B cell (primary cell): ENCODE results near the gene ATL1. TPM values are rescaled to one million over a fixed set of nuclear protein-coding genes. Genes with fewer than 3 reads are reported as not detected.

Source experiments
- ATAC-seq: fragments of 200-7000 bp; cut with Tn5 transposase; one replicate; pipeline ENCODE4 v1.10.0; 2021; ENCODE audit warnings: low read depth, mild to moderate bottlenecking, moderate number of reproducible peaks, moderate library complexity
- CTCF ChIA-PET: fragments of 350-600 bp; sonication (Branson Sonifier 250); formaldehyde crosslinking; loops from one replicate; lab custom pipeline; 2021; ENCODE audit warnings: antibody characterized with exemption, inconsistent platforms; lab: Charles Lee
- POLR2A ChIA-PET: fragments of 350-600 bp; sonication (Branson Sonifier 250); formaldehyde crosslinking; loops from one replicate; lab custom pipeline; 2021; ENCODE audit warnings: antibody characterized with exemption; lab: Charles Lee
- DNase-seq: peaks from one replicate; pipeline ENCODE4 v3.0.0; 2013
- H2AFZ ChIP-seq: 2 replicates; pipeline ENCODE4 v1.6.1; 2012; ENCODE audit warnings: mild to moderate bottlenecking, low read depth, low read length; ENCODE audit not compliant: insufficient read depth, poor library complexity, severe bottlenecking
- H3K27ac ChIP-seq, 2 donors: 1 replicate in 1 of 2; 2 replicates in 1 of 2; pipeline ENCODE4 v1.5.1; 2012 to 2013; ENCODE audit warnings: low read length in 2 of 2, mild to moderate bottlenecking in 2 of 2, moderate library complexity in 1 of 2
- H3K27me3 ChIP-seq, 4 experiments: fragments of 200-600 bp in 1 of 4; sonication (generic) in 1 of 4; replicated peaks in 1 of 4; 1 replicate in 2 of 4; 2 replicates in 2 of 4; pipeline versions ENCODE4 v1.6.1 to v1.7.0; 2013 to 2016; ENCODE audit warnings: low read length in 3 of 4, mild to moderate bottlenecking in 2 of 4, mixed read lengths in 1 of 4, moderate library complexity in 1 of 4; ENCODE audit not compliant: insufficient read depth in 4 of 4, control insufficient read depth in 3 of 4; ENCODE audit errors: control extremely low read depth in 1 of 4
- H3K36me3 ChIP-seq, 2 experiments: replicated peaks in 1 of 2; 1 replicate in 1 of 2; 2 replicates in 1 of 2; pipeline versions ENCODE4 v1.6.1 to v1.7.1; 2013; ENCODE audit warnings: low read length in 1 of 2; ENCODE audit not compliant: insufficient read depth in 2 of 2, control insufficient read depth in 1 of 2; ENCODE audit errors: control extremely low read depth in 1 of 2, extremely low read depth in 1 of 2
- H3K4me1 ChIP-seq, 2 donors: fragments of 200-600 bp in 1 of 2; sonication (generic) in 1 of 2; 1 replicate in 1 of 2; 2 replicates in 1 of 2; pipeline versions ENCODE4 v1.5.1 to v1.6.1; 2013 to 2017; ENCODE audit warnings: low read length in 2 of 2; ENCODE audit not compliant: control insufficient read depth in 2 of 2, insufficient read depth in 2 of 2
- H3K4me2 ChIP-seq: replicated peaks from 2 replicates; pipeline ENCODE3; 2012; ENCODE audit warnings: mild to moderate bottlenecking, low read depth, low read length; ENCODE audit not compliant: poor library complexity, severe bottlenecking
- H3K4me3 ChIP-seq, 5 experiments: fragments of 200-600 bp in 1 of 5; sonication (generic) in 1 of 5; 1 replicate in 3 of 5; 2 replicates in 2 of 5; pipeline versions ENCODE4 v1.5.1 to v1.7.0; 2011 to 2016; ENCODE audit warnings: low read length in 4 of 5, mild to moderate bottlenecking in 4 of 5, low read depth in 2 of 5, control low read depth in 1 of 5, moderate library complexity in 1 of 5; ENCODE audit not compliant: insufficient read depth in 1 of 5; ENCODE audit errors: control extremely low read depth in 1 of 5, extremely low read depth in 1 of 5
- H3K79me2 ChIP-seq: fragments of 200-600 bp; sonication (generic); one replicate; pipeline ENCODE4 v1.6.0; 2016; ENCODE audit warnings: low read length; ENCODE audit not compliant: control insufficient read depth, insufficient read depth
- H3K9ac ChIP-seq: fragments of 200-600 bp; sonication (generic); 2 replicates; pipeline ENCODE4 v1.6.1; 2017; ENCODE audit warnings: mild to moderate bottlenecking, low read length, moderate library complexity
- H3K9me3 ChIP-seq, 3 donors: one replicate each; pipeline versions ENCODE4 v1.6.1 to v1.7.1; 2013; ENCODE audit warnings: low read length in 2 of 3; ENCODE audit not compliant: control insufficient read depth in 2 of 3, insufficient read depth in 1 of 3; ENCODE audit errors: control extremely low read depth in 1 of 3
- H4K20me1 ChIP-seq: 2 replicates; pipeline ENCODE4 v1.6.0; 2012; ENCODE audit warnings: mild to moderate bottlenecking, low read length; ENCODE audit not compliant: insufficient read depth, control insufficient read depth, poor library complexity, severe bottlenecking
- H3K27ac Mint-ChIP-seq: one replicate; pipeline ENCODE4 v1.8.0; 2021; ENCODE audit warnings: mixed read lengths
- H3K27me3 Mint-ChIP-seq: one replicate; pipeline ENCODE4 v1.8.0; 2021; ENCODE audit warnings: mixed read lengths
- H3K4me1 Mint-ChIP-seq: one replicate; pipeline ENCODE4 v1.8.0; 2021; ENCODE audit warnings: mixed read lengths
- H3K4me3 Mint-ChIP-seq: one replicate; pipeline ENCODE4 v1.8.0; 2021; ENCODE audit warnings: mixed read lengths
- H3K9me3 Mint-ChIP-seq: one replicate; pipeline ENCODE4 v1.8.0; 2022; ENCODE audit warnings: mixed read lengths; ENCODE audit not compliant: insufficient read depth
- EZH2 ChIP-seq: IDR thresholded peaks from 2 replicates; pipeline ENCODE4 v1.6.1; 2012; ENCODE audit warnings: borderline replicate concordance, low read depth, mild to moderate bottlenecking, moderate library complexity, low read length; ENCODE audit not compliant: insufficient read depth, poor library complexity, severe bottlenecking
- WGBS: methylation state at CpG from one replicate; pipeline ENCODE4 v1.1.5; 2013; ENCODE audit warnings: missing lambda C conversion rate; ENCODE audit not compliant: insufficient coverage; 5-methylcytosine and 5-hydroxymethylcytosine counted together
- intact Hi-C: fragments of 100-400 bp; cut with micrococcal nuclease; formaldehyde crosslinking; loops from one replicate; pipeline ENCODE4 v1.10.0; 2022
- polyA plus RNA-seq: library from polyadenylated mRNA; depleted of rRNA; stranded (reverse); fragments of >200 nt; gene quantifications from 2 replicates; pipeline ENCODE4 v1.2.3, GENCODE V29; 2012
- total RNA-seq, 2 donors: library from RNA; stranded (reverse); fragments of 120-200 nt in 1 of 2; gene quantifications; 1 replicate in 1 of 2; 2 replicates in 1 of 2; pipeline versions ENCODE4 v1.2.3 to v1.2.4, GENCODE V29; 2013 to 2022
- TF ChIP-seq, protein P1 (sequence below): fragments of 200-600 bp; IDR thresholded peaks from one replicate; pipeline ENCODE4 v1.8.0; 2022; ENCODE audit warnings: antibody characterized with exemption, mild to moderate bottlenecking

The ATL1 gene
- total and polyA plus RNA-seq, 2 donors (not counting 1 experiment from before 2014, with no cell fraction given) = 2.9 TPM

DNA sequence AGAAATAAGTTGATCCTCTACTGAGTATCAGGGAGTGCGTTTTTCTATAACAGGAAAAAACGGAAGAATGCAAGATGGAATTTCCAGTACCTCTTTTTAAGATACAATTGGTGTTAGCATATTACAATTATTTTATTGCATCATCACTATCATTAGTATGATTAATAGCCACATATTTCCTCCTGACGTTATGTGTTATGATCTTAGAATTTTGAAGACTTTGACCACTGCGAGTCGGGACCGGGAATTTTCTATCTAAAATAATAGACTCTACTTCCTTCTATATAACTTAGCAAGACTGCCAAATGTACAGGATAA lies 108.8 kb downstream of the ATL1 start:
- ChIA-PET POLR2A (interaction anchor here (1.1 kb wide), 1 partner anchor 9 kb away, joined by 4 read pairs; no protein-coding TSS in a partner anchor), CTCF (interaction anchor here (1.1 kb wide), 1 partner anchor 8 kb away, joined by 3 read pairs; no protein-coding TSS in a partner anchor)
- peak overlapping the region; percentile 73 for H2AFZ ChIP-seq
- H3K4me1 ChIP-seq = peaks cover 20 to 37% of the 10 kb centered on the region in 2 donors
- Mint-ChIP-seq H3K9me3 (no peaks in the 10 kb centered on the region), H3K27me3 (no peaks in the 10 kb centered on the region), H3K4me3 (no peak overlapping the region), H3K27ac (no peak overlapping the region), H3K4me1 (peaks cover 20% of the 10 kb centered on the region)
- H3K4me2 ChIP-seq = peak overlapping the region; percentile 88
- ATAC-seq (no peak), DNase-seq (no peak)
- H3K27ac ChIP-seq = peak overlapping the region in 1 of 2 donors; percentile 91
- H3K9ac ChIP-seq = peak overlapping the region; percentile 97
- H3K79me2 ChIP-seq = peaks cover 37% of the 10 kb centered on the region
- H3K9me3 ChIP-seq = no peaks in the 10 kb centered on the region
- intact Hi-C loops = loop anchor here (1.0 to 5.0 kb wide), 5 partner anchors 9 to 356 kb away; partner anchors contain the start of genes DMAC2L, L2HGDH and NIN
- TF ChIP-seq, protein P1, sequence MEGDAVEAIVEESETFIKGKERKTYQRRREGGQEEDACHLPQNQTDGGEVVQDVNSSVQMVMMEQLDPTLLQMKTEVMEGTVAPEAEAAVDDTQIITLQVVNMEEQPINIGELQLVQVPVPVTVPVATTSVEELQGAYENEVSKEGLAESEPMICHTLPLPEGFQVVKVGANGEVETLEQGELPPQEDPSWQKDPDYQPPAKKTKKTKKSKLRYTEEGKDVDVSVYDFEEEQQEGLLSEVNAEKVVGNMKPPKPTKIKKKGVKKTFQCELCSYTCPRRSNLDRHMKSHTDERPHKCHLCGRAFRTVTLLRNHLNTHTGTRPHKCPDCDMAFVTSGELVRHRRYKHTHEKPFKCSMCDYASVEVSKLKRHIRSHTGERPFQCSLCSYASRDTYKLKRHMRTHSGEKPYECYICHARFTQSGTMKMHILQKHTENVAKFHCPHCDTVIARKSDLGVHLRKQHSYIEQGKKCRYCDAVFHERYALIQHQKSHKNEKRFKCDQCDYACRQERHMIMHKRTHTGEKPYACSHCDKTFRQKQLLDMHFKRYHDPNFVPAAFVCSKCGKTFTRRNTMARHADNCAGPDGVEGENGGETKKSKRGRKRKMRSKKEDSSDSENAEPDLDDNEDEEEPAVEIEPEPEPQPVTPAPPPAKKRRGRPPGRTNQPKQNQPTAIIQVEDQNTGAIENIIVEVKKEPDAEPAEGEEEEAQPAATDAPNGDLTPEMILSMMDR = no peak
- TF ChIP-seq EZH2 = no peak
- peaks cover under 1 to 8% of the 10 kb centered on the region in 2 experiments for H3K36me3 ChIP-seq
- no peaks in the 10 kb centered on the region for H3K27me3 ChIP-seq
- peak overlapping the region; percentile 47 to 93 (median 70) for H3K4me3 ChIP-seq
- no peaks in the 10 kb centered on the region for H4K20me1 ChIP-seq
- WGBS = no CpG with 5 or more reads among the region's 6 CpGs

DNA sequence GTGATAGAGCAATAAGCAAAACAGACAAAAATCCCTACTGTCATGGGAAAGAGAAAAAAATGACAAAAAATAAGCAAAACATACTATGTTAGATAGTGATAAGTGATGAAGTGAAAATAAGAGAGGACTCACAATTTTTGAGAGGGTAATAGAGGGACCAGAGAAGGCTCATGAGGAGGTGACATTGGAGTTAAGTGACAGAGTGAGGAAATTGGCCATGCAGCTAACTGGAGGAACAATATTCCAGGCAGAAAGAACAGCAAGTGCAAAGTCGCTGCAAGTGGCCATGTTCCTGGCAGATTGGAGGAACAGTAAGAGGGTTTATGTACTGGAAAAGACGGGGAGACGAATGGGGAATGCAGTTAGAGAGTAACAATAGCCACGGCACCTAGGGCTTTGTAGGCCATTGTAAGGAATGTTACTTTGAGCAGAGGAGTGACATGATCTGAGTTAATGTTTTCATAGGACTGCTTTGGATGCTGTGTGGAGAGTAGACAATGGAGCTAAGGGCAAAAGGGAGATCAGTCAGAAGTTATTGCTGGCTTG lies 109.6 kb downstream of the ATL1 start:
- ChIA-PET CTCF (no interaction called here), POLR2A (interaction anchor here (0.7 kb wide), 1 partner anchor 709 kb away, joined by 4 read pairs; no protein-coding TSS in a partner anchor)
- Histone ChIP-seq H3K27me3 (no peaks in the 10 kb centered on the region), H3K27ac (peak overlapping the region in 1 of 2 donors; percentile 62), H3K79me2 (peaks cover 31% of the 10 kb centered on the region), H3K36me3 (peaks cover 0 to 3% of the 10 kb centered on the region in 2 experiments), H3K4me1 (peaks cover 18 to 34% of the 10 kb centered on the region in 2 donors), H3K9ac (no peak overlapping the region), H2AFZ (no peak overlapping the region), H4K20me1 (no peaks in the 10 kb centered on the region), H3K4me3 (no peak overlapping the region), H3K9me3 (no peaks in the 10 kb centered on the region), H3K4me2 (peak overlapping the region; percentile 88)
- Mint-ChIP-seq H3K4me1 (peaks cover 17% of the 10 kb centered on the region), H3K9me3 (no peaks in the 10 kb centered on the region), H3K27ac (no peak overlapping the region), H3K27me3 (no peaks in the 10 kb centered on the region), H3K4me3 (no peak overlapping the region)
- TF ChIP-seq, protein P1 = no peak
- no peak for TF ChIP-seq EZH2
- 98% methylated on average over 4 of the region's 4 CpGs for WGBS
- ATAC-seq (no peak), DNase-seq (no peak)
- intact Hi-C loops = loop anchor here (1.0 to 5.0 kb wide), 5 partner anchors 8 to 357 kb away; partner anchors contain the start of genes DMAC2L, L2HGDH and NIN
